K562 (cell line): ENCODE data around the gene SAMD4A. TPM values are rescaled to one million over a fixed set of nuclear protein-coding genes. Genes with fewer than 3 reads are reported as not detected.
A peak's percentile ranks its signal among the peaks of the same experiment; 100 is the strongest.

Source experiments
- CCNT2 ChIP-seq: IDR thresholded peaks from 2 replicates; pipeline ENCODE4 v1.6.1; 2011; ENCODE audit warnings: borderline replicate concordance, low read depth, mild to moderate bottlenecking, moderate library complexity, mixed read lengths, low read length; ENCODE audit not compliant: insufficient read length; ENCODE audit errors: extremely low read depth
- EGR1 ChIP-seq: fragments of 450-650 bp; conservative IDR thresholded peaks from 2 replicates; pipeline ENCODE4 v1.6.1; 2017; ENCODE audit warnings: mild to moderate bottlenecking
- ELK3 ChIP-seq: fragments of 450-650 bp; formaldehyde crosslinking; IDR thresholded peaks from 2 replicates; pipeline ENCODE4 v1.4.0; 2020; ENCODE audit warnings: mild to moderate bottlenecking
- KDM1A ChIP-seq, 2 experiments: fragments of 450-650 bp; IDR thresholded peaks; 2 replicates each; pipeline ENCODE4 v1.6.1; 2016; ENCODE audit warnings: mild to moderate bottlenecking in 2 of 2
- KDM5B ChIP-seq: fragments of 200-600 bp; sonication (generic); IDR thresholded peaks from 2 replicates; pipeline ENCODE4 v1.6.1; 2012; ENCODE audit warnings: low read depth, mild to moderate bottlenecking, moderate library complexity, low read length, control low read depth, inconsistent platforms; ENCODE audit not compliant: insufficient replicate concordance
- NCOA6 ChIP-seq: fragments of 450-650 bp; IDR thresholded peaks from 2 replicates; pipeline ENCODE4 v1.6.1; 2017; ENCODE audit warnings: mild to moderate bottlenecking
- NR3C1 ChIP-seq: sonication (generic); formaldehyde crosslinking; IDR thresholded peaks from 2 replicates; pipeline ENCODE4 v1.8.1; 2022; ENCODE audit warnings: missing genetic modification reagents
- NRF1 ChIP-seq, 2 experiments: fragments of 450-650 bp; IDR thresholded peaks in 1 of 2; conservative IDR thresholded peaks in 1 of 2; 2 replicates each; pipeline ENCODE4 v1.6.1; 2014; ENCODE audit warnings: mild to moderate bottlenecking in 2 of 2
- RAD21 ChIP-seq, 2 experiments: fragments of 250-450 bp in 1 of 2; fragments of 450-650 bp in 1 of 2; sonication (Bioruptor Pico) in 1 of 2; formaldehyde crosslinking in 1 of 2; IDR thresholded peaks in 1 of 2; conservative IDR thresholded peaks in 1 of 2; 2 replicates each; pipeline versions ENCODE4 v1.4.0 to v1.8.0; 2020 to 2022; ENCODE audit warnings: mild to moderate bottlenecking in 2 of 2, moderate library complexity in 1 of 2
- RCOR1 ChIP-seq, 2 experiments: IDR thresholded peaks; 2 replicates each; pipeline ENCODE4 v1.6.1; 2012; ENCODE audit warnings: low read depth in 2 of 2, low read length in 2 of 2, borderline replicate concordance in 1 of 2, improper control_type of control experiment in 1 of 2
- SMARCB1 ChIP-seq: IDR thresholded peaks from 2 replicates; pipeline ENCODE4 v1.6.1; 2011; ENCODE audit warnings: improper control_type of control experiment, low read depth; ENCODE audit not compliant: insufficient read length
- UBTF ChIP-seq, 2 experiments: IDR thresholded peaks; 2 replicates each; pipeline ENCODE4 v1.6.1; 2012; ENCODE audit warnings: improper control_type of control experiment in 2 of 2, low read depth in 2 of 2, low read length in 2 of 2, borderline replicate concordance in 1 of 2
- YY1 ChIP-seq, 3 experiments: IDR thresholded peaks; 2 replicates each; pipeline ENCODE4 v1.6.1; 2011; ENCODE audit warnings: low read length in 2 of 3, mild to moderate bottlenecking in 2 of 3, moderate library complexity in 2 of 3, borderline replicate concordance in 1 of 3, control low read depth in 1 of 3, low read depth in 1 of 3; ENCODE audit not compliant: insufficient read depth in 3 of 3, insufficient replicate concordance in 2 of 3, control insufficient read depth in 1 of 3, insufficient read length in 1 of 3; ENCODE audit errors: extremely low read depth in 1 of 3
- ZBTB11 ChIP-seq, 3 experiments: fragments of 200-800 bp in 1 of 3; fragments of 250-450 bp in 1 of 3; fragments of 450-650 bp in 1 of 3; sonication (Bioruptor Pico) in 1 of 3; sonication (Bioruptor generic) in 1 of 3; formaldehyde crosslinking in 1 of 3; IDR thresholded peaks; 2 replicates each; pipeline versions ENCODE4 v1.6.1 to v1.8.0; 2016 to 2022; ENCODE audit warnings: mild to moderate bottlenecking in 2 of 3, missing genetic modification characterization in 2 of 3, missing compliant biosample characterization in 1 of 3, moderate library complexity in 1 of 3
- ZNF212 ChIP-seq: fragments of 450-650 bp; formaldehyde crosslinking; IDR thresholded peaks from 2 replicates; pipeline ENCODE4 v1.4.0; 2020; ENCODE audit warnings: mild to moderate bottlenecking
- ZNF263 ChIP-seq: sonication (generic); formaldehyde crosslinking; IDR thresholded peaks from 2 replicates; pipeline ENCODE4 v1.8.0; 2022; ENCODE audit warnings: mild to moderate bottlenecking, missing genetic modification reagents, borderline replicate concordance
- polyA plus RNA-seq, 8 experiments: library from polyadenylated mRNA; depleted of rRNA in 4 of 8; stranded (reverse) in 5 of 8; unstranded in 3 of 8; fragments of >200 nt; fragmentation: Nextera tagmentation in 2 of 8; fragmentation: Illumina TruSeq in 1 of 8; extraction: Ambion mirVana in 2 of 8; extraction: Trizol in 1 of 8; gene quantifications; 2 replicates each; pipeline versions ENCODE4 v1.2.1 to v1.2.3, GENCODE V29; 2011 to 2014; ENCODE audit warnings: inconsistent platforms in 1 of 8, missing spikeins in 1 of 8
- total RNA-seq, 7 experiments: library from RNA; depleted of rRNA in 6 of 7; stranded (reverse); fragments of >200 nt in 6 of 7; fragmentation: Illumina TruSeq in 2 of 7; extraction: Trizol in 2 of 7; gene quantifications; 2 replicates each; pipeline versions ENCODE4 v1.2.1 to v1.2.3, GENCODE V29; 2011 to 2021; ENCODE audit warnings: low replicate concordance in 1 of 7

The SAMD4A gene
- total and polyA plus RNA-seq, 9 of the 15 experiments (the other 6 are each of a cell fraction or from before 2014, with no cell fraction given) = 0.66 to 6.8 (median 3.3) TPM

- TF ChIP-seq ZBTB11 (CRISPR knock-in tag; IDR thresholded peaks at IDR 0.05) (0 out of 6 replicates have a peak, but pooled peaks of 1 of the 3 experiments have one; percentile 19), KDM1A (IDR thresholded peaks at IDR 0.05) (no peak), RAD21 (CRISPR knock-in tag; conservative IDR thresholded peaks at IDR 0.05 in 1 of 2, IDR thresholded peaks at IDR 0.05 in 1 of 2) (peak; percentile 14 to 27; a peak in 3 of 4 replicates), KDM5B (peak; percentile 30), EGR1 (peak; percentile 74), NR3C1 (CRISPR knock-in tag) (0 out of 2 replicates have a peak, but pooled peaks have one; percentile 7), CCNT2 (peak; percentile 20), RCOR1 (IDR thresholded peaks at IDR 0.05; ENCODE audit: borderline replicate concordance in 1 of 2, low read depth in 2 of 2, low read length in 2 of 2) (peak in 1 of 2 experiments; percentile 49; a peak in 1 of 4 replicates), NRF1 (conservative IDR thresholded peaks at IDR 0.05 in 1 of 2, IDR thresholded peaks at IDR 0.05 in 1 of 2) (peak; percentile 73 to 77), UBTF (IDR thresholded peaks at IDR 0.05; ENCODE audit: borderline replicate concordance in 1 of 2, low read depth in 2 of 2, low read length in 2 of 2) (peak in 1 of 2 experiments; percentile 67; a peak in 1 of 4 replicates), SMARCB1 (no peak), ELK3 (no peak), YY1 (IDR thresholded peaks at IDR 0.05; ENCODE audit: borderline replicate concordance in 1 of 3, control insufficient read depth in 1 of 3, extremely low read depth in 1 of 3, insufficient read depth in 3 of 3, insufficient read length in 1 of 3, insufficient replicate concordance in 2 of 3, low read depth in 1 of 3, low read length in 2 of 3) (peak in 1 of 3 experiments; percentile 35), NCOA6 (0 out of 2 replicates have a peak, but pooled peaks have one; percentile 29), ZNF212 (CRISPR knock-in tag) (no peak), ZNF263 (CRISPR knock-in tag) (peak; percentile 97)
Observed at GRCh38 chr14:54566410-54567223, at the start of gene SAMD4A (continued).
